ENCODE results near the gene EHMT2.

- TF ChIP-seq, protein P1, sequence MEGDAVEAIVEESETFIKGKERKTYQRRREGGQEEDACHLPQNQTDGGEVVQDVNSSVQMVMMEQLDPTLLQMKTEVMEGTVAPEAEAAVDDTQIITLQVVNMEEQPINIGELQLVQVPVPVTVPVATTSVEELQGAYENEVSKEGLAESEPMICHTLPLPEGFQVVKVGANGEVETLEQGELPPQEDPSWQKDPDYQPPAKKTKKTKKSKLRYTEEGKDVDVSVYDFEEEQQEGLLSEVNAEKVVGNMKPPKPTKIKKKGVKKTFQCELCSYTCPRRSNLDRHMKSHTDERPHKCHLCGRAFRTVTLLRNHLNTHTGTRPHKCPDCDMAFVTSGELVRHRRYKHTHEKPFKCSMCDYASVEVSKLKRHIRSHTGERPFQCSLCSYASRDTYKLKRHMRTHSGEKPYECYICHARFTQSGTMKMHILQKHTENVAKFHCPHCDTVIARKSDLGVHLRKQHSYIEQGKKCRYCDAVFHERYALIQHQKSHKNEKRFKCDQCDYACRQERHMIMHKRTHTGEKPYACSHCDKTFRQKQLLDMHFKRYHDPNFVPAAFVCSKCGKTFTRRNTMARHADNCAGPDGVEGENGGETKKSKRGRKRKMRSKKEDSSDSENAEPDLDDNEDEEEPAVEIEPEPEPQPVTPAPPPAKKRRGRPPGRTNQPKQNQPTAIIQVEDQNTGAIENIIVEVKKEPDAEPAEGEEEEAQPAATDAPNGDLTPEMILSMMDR (IDR thresholded peaks at IDR 0.05): no peak
- no peak for TF ChIP-seq POLR2A (IDR thresholded peaks at IDR 0.05)
These were observed 32.7 kb downstream of the EHMT2 start for GRCh38 chr6:31864818-31865204.

Data from esophagus squamous epithelium (tissue), 4 donors.